ENCODE results near the gene CES1. TPM values are rescaled to one million over a fixed set of nuclear protein-coding genes. Genes with fewer than 3 reads are reported as not detected.
"Not testable (repeated sequence)": the region's sequence is repeated elsewhere in the genome, so short reads cannot be mapped to it uniquely, and the experiment has no call there.

Gene CES1
- total RNA-seq, 1 experiment from 2014 or later, result not detected

- DNase-seq (ENCODE audit: low spot score); in situ Hi-C loops (cut with HindIII; ENCODE audit: low sequenced_read_pairs): not testable (repeated sequence)
These were observed 2.3 kb upstream of the CES1 start for GRCh38 chr16:55835173-55835572.

GRCh38 chr16:55834049-55834448, 1.2 kb upstream of the CES1 start:
- in situ Hi-C loops (cut with HindIII; ENCODE audit: low sequenced_read_pairs), result no loop called here

GRCh38 chr16:55832425-55832772, 497 bp downstream of the CES1 start:
- in situ Hi-C loops (cut with HindIII; ENCODE audit: low sequenced_read_pairs), result no loop called here

More at GRCh38 chr16:55834049-55834448, 1.2 kb upstream of the CES1 start:
- no peak for DNase-seq (ENCODE audit: low spot score)

GRCh38 chr16:55830658-55831294, 2.1 kb downstream of the CES1 start:
- no peak for DNase-seq (ENCODE audit: low spot score)
- in situ Hi-C loops (cut with HindIII; ENCODE audit: low sequenced_read_pairs), result no loop called here

More at GRCh38 chr16:55832425-55832772, 497 bp downstream of the CES1 start:
- DNase-seq (ENCODE audit: low spot score), result no peak

GRCh38 chr16:55829232-55829631, 3.7 kb downstream of the CES1 start:
- in situ Hi-C loops (cut with HindIII; ENCODE audit: low sequenced_read_pairs); DNase-seq (ENCODE audit: low spot score): not testable (repeated sequence)

GRCh38 chr16:55828680-55829079, 4.2 kb downstream of the CES1 start:
- in situ Hi-C loops (cut with HindIII; ENCODE audit: low sequenced_read_pairs), result no loop called here
- no peak for DNase-seq (ENCODE audit: low spot score)

- no peak for DNase-seq (ENCODE audit: low spot score)
- in situ Hi-C loops (cut with HindIII; ENCODE audit: low sequenced_read_pairs), result no loop called here
These were observed 7.7 kb downstream of the CES1 start for GRCh38 chr16:55825115-55825728.

- in situ Hi-C loops (cut with HindIII; ENCODE audit: low sequenced_read_pairs), result no loop called here
- no peak for DNase-seq (ENCODE audit: low spot score)
These were observed 8.4 kb downstream of the CES1 start for GRCh38 chr16:55824473-55825000.

- no peak for DNase-seq (ENCODE audit: low spot score)
- in situ Hi-C loops (cut with HindIII; ENCODE audit: low sequenced_read_pairs), result no loop called here
These were observed 10.6 kb downstream of the CES1 start for GRCh38 chr16:55822280-55822810.

- in situ Hi-C loops (cut with HindIII; ENCODE audit: low sequenced_read_pairs), result no loop called here
- no peak for DNase-seq (ENCODE audit: low spot score)
These were observed 11.7 kb downstream of the CES1 start for GRCh38 chr16:55821210-55821609.

GRCh38 chr16:55820615-55821014, 12.3 kb downstream of the CES1 start:
- no peak for DNase-seq (ENCODE audit: low spot score)
- in situ Hi-C loops (cut with HindIII; ENCODE audit: low sequenced_read_pairs), result no loop called here

GRCh38 chr16:55817236-55817912, 15.5 kb downstream of the CES1 start:
- in situ Hi-C loops (cut with HindIII; ENCODE audit: low sequenced_read_pairs), result no loop called here
- no peak for DNase-seq (ENCODE audit: low spot score)

- DNase-seq (ENCODE audit: low spot score); in situ Hi-C loops (cut with HindIII; ENCODE audit: low sequenced_read_pairs): not testable (repeated sequence)
These were observed 16.7 kb downstream of the CES1 start for GRCh38 chr16:55816222-55816621.

- no peak for DNase-seq (ENCODE audit: low spot score)
- in situ Hi-C loops (cut with HindIII; ENCODE audit: low sequenced_read_pairs), result no loop called here
These were observed 17.6 kb downstream of the CES1 start for GRCh38 chr16:55815320-55815719.

GRCh38 chr16:55814174-55814573, 18.7 kb downstream of the CES1 start:
- DNase-seq (ENCODE audit: low spot score); in situ Hi-C loops (cut with HindIII; ENCODE audit: low sequenced_read_pairs): not testable (repeated sequence)

GRCh38 chr16:55813730-55814129, 19.2 kb downstream of the CES1 start:
- DNase-seq (ENCODE audit: low spot score); in situ Hi-C loops (cut with HindIII; ENCODE audit: low sequenced_read_pairs): not testable (repeated sequence)

GRCh38 chr16:55812951-55813350, 19.9 kb downstream of the CES1 start:
- in situ Hi-C loops (cut with HindIII; ENCODE audit: low sequenced_read_pairs), result no loop called here
- no peak for DNase-seq (ENCODE audit: low spot score)

GRCh38 chr16:55811811-55812210, 21.1 kb downstream of the CES1 start:
- in situ Hi-C loops (cut with HindIII; ENCODE audit: low sequenced_read_pairs), result no loop called here
- no peak for DNase-seq (ENCODE audit: low spot score)

GRCh38 chr16:55810451-55810961, 22.4 kb downstream of the CES1 start:
- in situ Hi-C loops (cut with HindIII; ENCODE audit: low sequenced_read_pairs), result no loop called here
- DNase-seq (ENCODE audit: low spot score), result no peak

GRCh38 chr16:55809851-55810250, 23.0 kb downstream of the CES1 start:
- in situ Hi-C loops (cut with HindIII; ENCODE audit: low sequenced_read_pairs), result no loop called here
- DNase-seq (ENCODE audit: low spot score), result no peak
